Stimulated activated CD4-positive, alpha-beta T cell treated with anti-CD3 and anti-CD28 coated beads, TNF-alpha, amount 100 ng/mL, for 48 hours (primary cell): ENCODE results near the gene ANKRD36C.
"Not testable (repeated sequence)": the region's sequence is repeated elsewhere in the genome, so short reads cannot be mapped to it uniquely, and the experiment has no call there.

Experiments used
- DNase-seq, 3 donors: peaks; one replicate each; pipeline ENCODE4 v3.0.0-alpha.2; 2020; ENCODE audit warnings: low read depth in 3 of 3

Gene ANKRD36C

GRCh38 chr2:95799147-95799889, 192.3 kb downstream of the ANKRD36C start:
- DNase-seq, result not testable (repeated sequence)

GRCh38 chr2:95796249-95797099, 195.2 kb downstream of the ANKRD36C start:
- DNase-seq, result not testable (repeated sequence)

GRCh38 chr2:95793970-95794369, 197.7 kb downstream of the ANKRD36C start:
- DNase-seq, result not testable (repeated sequence)

GRCh38 chr2:95790180-95790579, 201.4 kb downstream of the ANKRD36C start:
- not testable (repeated sequence) for DNase-seq

- DNase-seq, result not testable (repeated sequence)
These were observed 202.2 kb downstream of the ANKRD36C start for GRCh38 chr2:95789385-95789784.

GRCh38 chr2:95788642-95789041, 203.0 kb downstream of the ANKRD36C start:
- not testable (repeated sequence) for DNase-seq
